Adipose tissue (tissue), 3 donors: ENCODE measurements around the gene SRSF3. TPM values are rescaled to one million over a fixed set of nuclear protein-coding genes. Genes with fewer than 3 reads are reported as not detected.
"Not testable (repeated sequence)": the region's sequence is repeated elsewhere in the genome, so short reads cannot be mapped to it uniquely, and the experiment has no call there.

Experiments used
- H3K27ac ChIP-seq: one replicate; pipeline ENCODE4 v1.5.1; 2013; ENCODE audit warnings: low read depth, low read length
- WGBS, 3 donors: extraction: QIAGEN DNeasy Blood & Tissue Kit; methylation state at CpG; one replicate each; pipeline ENCODE4 v1.1.7; 2013; 5-methylcytosine and 5-hydroxymethylcytosine counted together
- polyA plus RNA-seq, 3 donors: library from polyadenylated mRNA; stranded (reverse); fragments of 200-250 nt; gene quantifications; one replicate each; pipeline ENCODE4 v1.2.3, GENCODE V29; 2013
- donor health status: healthy with polysubstance abuse.
- donor health status: Bipolar disorder and iron deficiency.
- donor health status: healthy.

The SRSF3 gene
- polyA plus RNA-seq, 3 donors, result 133 to 227 (median 211) TPM

DNA sequence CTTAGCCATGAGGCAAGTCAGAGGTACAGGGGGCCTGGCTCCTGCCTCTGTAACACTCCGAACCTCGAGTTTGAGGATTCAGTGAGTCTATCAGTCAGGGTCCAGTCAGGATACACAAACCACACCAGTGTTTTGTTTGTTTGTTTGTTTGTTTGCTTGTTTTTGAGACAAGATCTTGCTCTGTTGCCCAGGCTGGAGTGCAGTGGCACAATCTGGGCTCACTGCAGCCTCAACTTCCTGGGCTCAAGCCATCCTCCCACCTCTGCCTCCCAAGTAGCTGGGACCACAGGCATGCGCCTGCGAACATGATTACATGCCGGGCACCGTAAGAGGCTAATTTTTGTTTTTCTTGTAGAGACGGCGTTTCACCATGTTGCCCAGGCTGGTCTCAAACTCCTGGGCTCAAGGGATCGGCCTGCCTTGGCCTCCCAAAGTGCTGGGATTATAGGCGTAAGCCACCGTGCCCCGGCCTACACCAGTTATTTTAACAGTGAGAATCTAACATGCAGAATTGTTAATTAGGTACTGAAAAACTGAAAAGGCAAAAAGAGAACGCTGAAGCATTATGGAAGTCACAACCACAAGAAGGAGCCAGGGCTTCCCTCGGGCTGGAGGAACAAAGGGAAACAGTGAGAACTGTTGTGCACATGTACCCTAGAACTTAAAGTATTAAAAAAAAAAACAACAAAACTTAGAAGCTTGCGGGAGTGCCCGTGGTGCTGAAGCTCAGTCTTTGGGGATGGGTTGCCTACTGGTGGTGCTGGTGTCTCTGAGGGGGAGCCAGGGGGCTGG is 40.4 kb downstream of the SRSF3 start:
- no peak overlapping the region for H3K27ac ChIP-seq
- WGBS, 3 donors, result 85 to 87% (median 85%) methylated on average over 16 of the region's 16 CpGs

DNA sequence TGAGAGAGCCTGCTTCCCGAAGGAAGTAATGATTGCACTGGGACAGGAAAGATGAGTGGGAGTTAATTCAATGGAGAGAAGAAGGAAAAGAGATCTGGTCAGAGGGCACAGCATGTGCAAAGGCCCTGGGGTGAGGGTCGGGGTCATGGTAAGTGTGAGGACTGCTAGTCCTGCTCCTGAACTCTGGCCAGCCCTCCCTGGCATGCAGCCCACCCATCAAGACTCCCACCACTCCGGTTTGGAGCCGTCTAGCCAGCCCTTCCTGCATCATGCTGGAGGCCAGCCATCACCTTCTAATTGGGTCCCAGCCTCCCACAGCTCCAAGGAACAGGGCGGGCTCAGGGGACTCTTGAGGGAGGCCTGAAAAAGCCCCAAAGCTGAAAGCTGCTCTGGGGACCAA is 42.1 kb downstream of the SRSF3 start:
- no peak overlapping the region for H3K27ac ChIP-seq
- WGBS, 3 donors, result 56 to 72% (median 59%) methylated on average over 5 of the region's 5 CpGs

DNA sequence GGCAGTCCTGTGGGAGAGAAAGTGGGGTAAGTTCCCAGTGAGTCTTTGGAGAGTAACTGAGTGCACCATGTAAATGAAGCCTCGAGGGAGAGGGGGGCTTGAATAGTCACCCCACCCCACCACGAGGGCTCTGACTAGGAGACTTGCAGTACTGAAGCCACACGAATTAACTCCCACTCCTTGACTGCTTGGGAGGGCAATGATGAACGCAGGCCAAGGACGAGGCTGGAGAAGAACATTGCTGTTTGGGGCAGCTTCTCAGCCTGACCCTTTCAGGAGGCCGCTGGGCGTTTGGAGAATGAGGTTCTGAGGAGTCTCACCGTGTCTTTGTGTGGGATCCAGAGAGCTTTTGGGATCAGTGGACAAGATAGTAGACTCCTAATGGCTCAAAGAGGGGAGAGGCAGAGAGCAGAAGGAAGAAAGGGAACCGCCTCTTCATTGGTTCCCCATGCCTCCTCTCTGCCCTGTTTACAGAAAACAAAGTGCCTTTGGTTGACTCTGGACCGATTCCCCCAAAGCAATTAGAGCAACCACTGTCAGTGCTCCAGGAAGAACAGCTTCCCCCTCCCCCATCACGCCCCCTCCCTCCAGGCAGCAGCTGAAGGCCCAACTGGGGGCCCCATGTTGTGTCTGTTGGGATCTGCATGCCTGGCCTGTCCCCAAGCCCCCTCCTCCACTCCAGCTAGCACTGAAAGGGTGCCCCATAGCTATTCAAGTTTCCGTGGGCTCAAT is 42.7 kb downstream of the SRSF3 start:
- WGBS, 3 donors, result 77 to 88% (median 82%) methylated on average over 12 of the region's 12 CpGs
- H3K27ac ChIP-seq, result no peak overlapping the region

DNA sequence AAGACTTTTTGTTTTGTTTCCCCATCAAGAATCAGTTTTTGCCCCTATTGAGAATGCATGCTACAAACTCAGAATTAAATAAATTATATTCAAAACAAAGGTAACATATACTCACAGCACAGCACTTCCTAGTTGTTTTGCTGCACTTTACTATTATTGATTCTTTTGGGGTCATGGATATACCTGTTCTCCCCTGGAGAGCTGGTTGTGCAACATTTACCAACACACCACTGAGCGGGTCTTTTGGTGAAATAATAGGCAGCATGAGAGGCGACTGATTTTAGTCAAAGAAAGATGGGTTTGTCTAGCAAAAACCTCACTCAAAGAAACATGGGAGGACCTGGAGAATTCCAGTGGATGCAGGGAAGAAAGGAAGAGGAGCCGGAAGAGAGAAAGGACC is 44.4 kb downstream of the SRSF3 start:
- WGBS, 3 donors, result 82 to 96% (median 95%) methylated on average over 3 of the region's 3 CpGs
- H3K27ac ChIP-seq, result no peak overlapping the region

DNA sequence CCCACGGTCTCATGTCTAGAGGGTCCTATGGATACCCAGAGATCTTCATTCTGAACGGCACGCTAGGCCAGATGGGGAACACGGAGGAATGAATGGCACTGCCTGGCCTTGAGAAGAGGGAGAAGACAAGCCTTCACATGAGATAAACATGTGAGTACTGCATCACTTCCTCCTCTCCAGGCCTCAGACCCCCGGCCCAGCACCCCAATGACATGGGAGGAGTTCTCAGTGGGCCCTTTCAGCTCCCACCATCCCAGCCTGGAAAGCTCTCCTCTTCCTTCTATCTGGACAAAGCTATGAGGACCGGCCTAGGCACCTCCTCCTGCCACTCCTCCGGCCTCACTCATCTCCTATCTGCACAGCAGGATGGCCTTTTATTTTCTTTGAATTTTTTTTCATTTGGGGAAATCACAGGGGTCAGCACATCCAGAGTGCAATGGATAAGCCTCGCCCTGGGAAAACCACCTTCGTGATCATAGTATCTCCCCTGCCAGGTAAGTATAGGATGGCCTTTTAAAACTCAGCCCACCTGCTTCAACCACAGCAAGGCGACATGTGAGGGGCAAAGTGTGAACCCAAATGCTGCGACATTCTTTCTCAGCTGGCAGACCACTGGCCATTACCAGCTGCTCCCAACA is 45.1 kb downstream of the SRSF3 start:
- H3K27ac ChIP-seq, result no peak overlapping the region
- 90 to 91% (median 90%) methylated on average over 11 of the region's 11 CpGs for WGBS, 3 donors

DNA sequence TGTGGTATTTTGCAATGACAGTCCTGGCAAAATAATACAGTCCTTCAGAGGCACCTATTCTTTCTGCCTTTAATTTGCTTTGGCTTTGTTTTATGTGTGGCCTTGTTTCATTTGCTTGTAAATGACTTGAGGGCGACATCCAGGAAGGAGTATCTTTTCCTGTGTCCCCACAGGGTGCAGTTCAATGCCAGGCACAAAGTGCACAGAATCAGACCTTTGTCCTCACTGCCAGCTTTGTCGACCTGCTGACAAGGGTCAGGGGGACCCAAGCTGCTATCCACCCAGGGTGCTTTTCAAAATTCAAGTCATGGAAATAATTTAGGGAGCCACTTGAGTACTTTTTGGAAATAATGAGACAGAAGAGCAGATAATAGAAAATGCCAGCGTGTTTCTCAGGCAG is 47.4 kb downstream of the SRSF3 start:
- WGBS, 3 donors, result 77 to 83% (median 79%) methylated on average over 3 of the region's 3 CpGs
- H3K27ac ChIP-seq, result no peak overlapping the region

DNA sequence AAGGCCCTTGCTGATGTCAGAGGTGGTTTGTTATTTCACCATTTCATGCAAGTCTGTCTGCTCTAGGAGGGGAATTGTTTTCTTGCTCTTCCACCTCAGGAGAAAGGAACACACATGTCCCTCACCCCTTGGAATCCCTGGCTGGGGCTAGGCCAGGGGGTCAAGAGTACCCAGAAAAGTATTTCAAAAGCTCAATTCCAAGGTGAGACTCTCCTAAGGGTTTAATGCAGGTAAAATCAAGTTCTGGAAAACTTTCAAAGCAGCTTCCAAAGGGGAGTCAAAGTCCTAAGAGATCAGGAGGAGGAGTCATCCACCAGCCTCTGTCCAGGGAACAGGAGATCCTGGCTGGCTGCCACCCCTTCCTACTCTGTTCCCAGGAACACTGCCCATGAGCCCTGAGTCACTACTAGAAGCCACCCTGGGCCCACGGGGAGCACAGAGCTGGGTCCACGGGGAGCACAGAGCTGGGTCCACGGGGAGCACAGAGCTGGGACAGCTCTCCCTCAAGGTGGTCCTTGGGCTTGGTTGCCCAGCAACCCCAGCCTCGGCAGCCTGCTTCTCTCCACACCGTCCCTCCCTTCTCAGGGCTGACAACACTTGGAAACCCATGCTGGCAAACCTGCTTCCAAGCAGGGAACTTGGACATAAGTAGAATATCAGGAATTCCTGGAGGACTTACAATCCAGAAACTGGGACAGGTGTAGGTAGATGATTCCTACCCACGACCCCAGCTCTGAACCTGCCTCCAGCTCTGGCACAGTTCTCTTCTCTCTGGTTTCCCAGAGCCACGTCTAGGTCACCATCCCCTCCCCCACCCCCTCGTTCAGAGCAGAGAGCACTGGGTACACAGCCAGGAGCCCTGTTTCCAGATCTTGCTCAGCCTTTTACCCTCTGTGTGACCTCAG is 49.0 kb downstream of the SRSF3 start:
- no peak overlapping the region for H3K27ac ChIP-seq
- WGBS, 3 donors, result 13 to 48% (median 45%) methylated on average over 8 of the region's 8 CpGs

DNA sequence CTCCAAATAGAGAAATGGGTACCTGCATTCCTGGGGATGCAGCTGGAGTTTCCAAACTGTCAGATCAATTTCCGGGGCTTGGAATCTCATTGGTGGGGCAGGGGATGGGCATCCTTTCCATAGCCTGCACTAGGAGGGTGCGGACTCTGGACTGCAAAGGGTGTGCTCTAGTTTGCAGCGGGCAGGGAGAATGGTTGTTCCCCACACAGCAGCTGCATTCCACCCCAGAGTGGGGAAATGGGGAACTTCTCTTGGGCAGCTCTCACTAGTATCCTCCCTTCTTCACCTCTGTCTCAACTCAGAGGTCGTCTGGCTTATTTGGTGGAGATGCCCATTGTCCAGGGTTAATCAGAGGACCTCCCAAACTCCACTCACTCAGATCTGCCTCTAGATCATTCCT is 49.8 kb downstream of the SRSF3 start:
- WGBS, 3 donors, result 81 to 90% (median 84%) methylated on average over 4 of the region's 4 CpGs
- no peak overlapping the region for H3K27ac ChIP-seq

DNA sequence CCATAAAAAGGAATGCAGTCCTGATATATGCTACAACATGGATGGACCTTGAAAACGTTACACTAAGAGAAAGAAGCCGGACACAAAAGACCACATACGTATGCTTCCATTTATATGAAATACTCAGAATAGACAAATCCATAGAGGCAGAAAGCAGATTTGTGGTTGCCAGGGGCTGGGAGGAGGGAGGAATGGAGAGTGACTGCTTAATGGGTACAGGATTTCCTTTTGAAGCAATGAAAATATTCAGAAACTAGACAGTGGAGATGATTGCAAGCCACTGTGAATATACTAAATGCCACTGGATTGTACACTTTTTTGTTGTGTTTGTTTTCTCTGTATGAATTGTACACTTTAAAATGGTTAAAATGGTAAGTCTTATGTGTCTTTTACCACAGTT is 54.9 kb downstream of the SRSF3 start:
- WGBS, 3 donors, result 79 to 87% (median 83%) methylated on average over 3 of the region's 3 CpGs
- H3K27ac ChIP-seq, result no peak overlapping the region

DNA sequence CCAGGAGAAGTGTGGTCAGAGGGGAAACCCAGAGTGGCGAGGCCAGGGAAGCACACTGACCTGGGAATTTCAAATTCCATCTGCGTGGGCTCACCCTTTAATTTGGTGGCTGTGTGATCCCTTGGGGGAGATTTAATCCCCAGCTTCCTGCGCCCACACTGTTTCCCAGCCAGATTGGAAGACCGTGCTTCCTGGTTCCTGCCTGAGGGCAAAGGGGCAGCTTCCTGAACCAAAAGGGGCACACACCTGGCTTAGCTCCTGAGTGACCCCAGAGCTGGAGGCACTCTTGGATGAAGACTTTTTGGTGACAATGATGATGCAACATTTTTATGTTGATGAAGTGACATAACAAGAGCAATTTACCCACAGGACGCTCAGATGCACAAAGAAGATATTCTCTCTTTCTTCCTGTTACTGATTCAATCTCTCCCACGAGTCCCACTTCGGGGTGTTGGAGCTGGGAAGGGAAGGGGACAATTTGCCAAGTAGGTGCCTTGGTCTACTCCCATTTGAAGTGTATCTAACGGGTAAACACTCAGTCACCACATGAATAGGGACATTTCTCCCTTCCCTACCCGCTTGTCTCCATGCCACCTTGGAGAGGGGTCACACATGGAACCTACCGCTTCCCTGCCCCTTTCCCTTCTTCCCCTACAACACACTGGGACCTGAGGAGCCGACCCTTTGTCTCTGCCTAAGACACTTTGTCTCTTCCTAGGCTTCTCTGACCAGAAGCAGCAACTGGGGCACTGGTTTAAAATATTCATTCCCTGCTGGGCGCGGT is 55.7 kb downstream of the SRSF3 start:
- WGBS, 3 donors, result 57 to 79% (median 63%) methylated on average over 13 of the region's 13 CpGs
- no peak overlapping the region for H3K27ac ChIP-seq

DNA sequence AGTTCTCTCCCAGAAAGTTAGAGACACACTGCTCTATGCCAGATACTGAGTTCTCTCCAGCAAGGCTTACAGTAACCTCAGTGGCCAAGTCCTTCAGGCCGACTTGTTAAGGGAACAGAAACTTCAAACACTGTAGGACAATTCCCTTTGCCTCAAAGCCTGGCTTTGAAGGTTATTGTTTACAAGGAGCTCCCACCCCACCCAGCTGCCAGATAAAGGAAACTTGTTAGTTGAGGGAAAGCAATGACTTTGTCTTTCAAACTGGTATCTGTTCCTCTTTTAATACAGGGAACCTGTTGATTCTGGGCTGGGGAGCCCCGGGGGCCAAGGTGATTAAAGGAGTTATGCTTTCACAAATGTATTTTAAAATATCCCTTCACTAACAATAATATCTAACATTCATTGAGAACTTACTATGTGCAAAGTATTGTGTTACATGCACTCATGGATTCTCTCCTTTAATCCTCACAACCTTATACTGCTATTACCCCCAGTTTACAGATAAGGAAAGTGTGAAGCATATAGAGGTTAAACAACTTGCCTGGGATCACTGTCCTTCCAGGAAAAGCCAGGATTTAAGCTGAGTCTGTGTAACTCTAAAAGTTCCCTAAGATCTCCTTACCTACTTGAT is 56.8 kb downstream of the SRSF3 start:
- no peak overlapping the region for H3K27ac ChIP-seq
- 30 to 43% (median 40%) methylated on average over 2 of the region's 2 CpGs for WGBS, 3 donors

DNA sequence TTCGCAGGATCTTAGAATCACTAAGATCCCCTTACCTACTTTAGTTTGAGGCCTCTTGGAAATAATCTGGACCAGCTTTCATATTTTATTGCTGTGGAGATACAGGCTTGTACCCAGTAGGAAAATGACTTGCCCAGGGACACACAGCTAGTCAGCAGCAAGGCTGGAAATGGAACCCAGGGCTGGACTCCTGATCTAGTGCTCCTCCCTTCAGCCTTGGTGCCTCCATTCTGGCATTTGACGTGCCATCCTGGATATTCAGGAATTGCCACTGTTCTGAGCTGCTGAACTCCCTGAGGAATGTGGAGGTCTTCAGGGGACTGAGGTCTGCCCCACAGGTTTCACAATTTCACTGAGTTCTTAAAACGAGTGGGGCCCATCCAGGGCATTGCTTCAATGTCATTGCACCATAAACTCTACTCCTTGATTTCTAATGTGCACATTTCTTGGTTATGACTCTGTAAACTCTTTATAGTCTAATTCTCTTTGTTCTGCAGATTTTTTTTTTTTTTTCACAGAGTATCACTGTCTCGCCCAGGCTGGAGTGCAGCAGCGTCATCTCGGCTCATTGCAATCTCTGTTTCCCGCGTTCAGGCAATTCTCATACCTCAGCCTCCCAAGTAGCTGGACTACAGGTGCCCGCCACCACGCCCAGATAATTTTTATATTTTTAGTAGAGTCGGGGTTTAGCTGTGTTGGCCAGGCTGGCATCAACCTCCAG is 57.7 kb downstream of the SRSF3 start:
- WGBS, 3 donors, result 92 to 94% (median 92%) methylated on average over 11 of the region's 11 CpGs
- no peak overlapping the region for H3K27ac ChIP-seq

DNA sequence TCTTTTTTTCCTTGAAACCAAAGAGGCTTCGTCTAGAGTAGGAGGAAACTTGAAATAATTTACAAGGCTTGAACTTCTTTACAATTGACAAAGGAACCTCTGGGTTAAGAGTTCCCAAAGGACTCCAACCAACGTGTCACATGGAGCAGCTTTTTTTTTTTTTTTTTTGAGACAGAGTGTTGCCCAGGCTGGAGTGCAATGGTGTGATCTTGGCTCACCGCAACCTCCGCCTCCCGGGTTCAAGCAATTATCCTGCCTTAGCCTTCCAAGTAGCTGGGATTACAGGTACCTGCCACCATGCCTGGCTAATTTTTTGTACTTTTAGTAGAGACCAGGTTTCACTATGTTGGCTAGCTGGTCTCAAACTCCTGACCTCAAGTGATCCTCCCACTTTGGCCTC is 60.3 kb downstream of the SRSF3 start:
- 75 to 90% (median 83%) methylated on average over 5 of the region's 5 CpGs for WGBS, 3 donors
- H3K27ac ChIP-seq, result not testable (repeated sequence)
